HL-60 (cell line): Measurements from ENCODE around the gene SLC36A4.

Experiments used
- DNase-seq, 2 experiments: peaks; one replicate each; pipeline ENCODE4 v3.0.0-alpha.2; 2010 to 2020; ENCODE audit warnings: low read depth in 1 of 2, low spot score in 1 of 2
- H3K27ac ChIP-seq: fragments of 250-450 bp; sonication (Bioruptor Pico); replicated peaks from 2 replicates; pipeline ENCODE4 v1.5.1; 2020; ENCODE audit warnings: mild to moderate bottlenecking, moderate library complexity
- H3K27me3 ChIP-seq: fragments of 250-450 bp; sonication (Bioruptor Pico); 2 replicates; pipeline ENCODE4 v1.5.1; 2021; ENCODE audit warnings: mild to moderate bottlenecking, moderate library complexity; ENCODE audit not compliant: insufficient read depth, poor library complexity, severe bottlenecking
- H3K4me3 ChIP-seq: replicated peaks from 2 replicates; pipeline ENCODE4 v1.5.1; 2011; ENCODE audit warnings: mild to moderate bottlenecking, control low read depth, low read length; ENCODE audit not compliant: insufficient read depth
- GABPA ChIP-seq: IDR thresholded peaks from 2 replicates; pipeline ENCODE4 v1.6.1; 2012; ENCODE audit warnings: low read depth
- POLR2AphosphoS5 ChIP-seq: IDR thresholded peaks from 2 replicates; pipeline ENCODE4 v1.6.1; 2012; ENCODE audit warnings: low read depth
- REST ChIP-seq: IDR thresholded peaks from 2 replicates; pipeline ENCODE4 v1.6.1; 2012; ENCODE audit warnings: low read depth; ENCODE audit not compliant: insufficient replicate concordance
- SPI1 ChIP-seq: IDR thresholded peaks from 2 replicates; pipeline ENCODE4 v1.6.1; 2012; ENCODE audit warnings: low read depth, mild to moderate bottlenecking, borderline replicate concordance
- TF ChIP-seq, protein P1 (sequence below): IDR thresholded peaks from one replicate; pipeline ENCODE4 v1.5.1; 2011; ENCODE audit warnings: low read length, control low read depth, inconsistent platforms; ENCODE audit not compliant: insufficient read depth

Gene SLC36A4

GRCh38 chr11:93123351-93123898 is 74.4 kb downstream of the SLC36A4 start:
- DNase-seq, result no peak

GRCh38 chr11:93122535-93123235 is 75.1 kb downstream of the SLC36A4 start:
- Histone ChIP-seq H3K27me3 (peaks cover 2% of the 10 kb centered on the region), H3K27ac (no peak overlapping the region), H3K4me3 (no peak overlapping the region)
- TF ChIP-seq GABPA (no peak), POLR2AphosphoS5 (no peak), SPI1 (no peak), REST (no peak)
- TF ChIP-seq, protein P1, sequence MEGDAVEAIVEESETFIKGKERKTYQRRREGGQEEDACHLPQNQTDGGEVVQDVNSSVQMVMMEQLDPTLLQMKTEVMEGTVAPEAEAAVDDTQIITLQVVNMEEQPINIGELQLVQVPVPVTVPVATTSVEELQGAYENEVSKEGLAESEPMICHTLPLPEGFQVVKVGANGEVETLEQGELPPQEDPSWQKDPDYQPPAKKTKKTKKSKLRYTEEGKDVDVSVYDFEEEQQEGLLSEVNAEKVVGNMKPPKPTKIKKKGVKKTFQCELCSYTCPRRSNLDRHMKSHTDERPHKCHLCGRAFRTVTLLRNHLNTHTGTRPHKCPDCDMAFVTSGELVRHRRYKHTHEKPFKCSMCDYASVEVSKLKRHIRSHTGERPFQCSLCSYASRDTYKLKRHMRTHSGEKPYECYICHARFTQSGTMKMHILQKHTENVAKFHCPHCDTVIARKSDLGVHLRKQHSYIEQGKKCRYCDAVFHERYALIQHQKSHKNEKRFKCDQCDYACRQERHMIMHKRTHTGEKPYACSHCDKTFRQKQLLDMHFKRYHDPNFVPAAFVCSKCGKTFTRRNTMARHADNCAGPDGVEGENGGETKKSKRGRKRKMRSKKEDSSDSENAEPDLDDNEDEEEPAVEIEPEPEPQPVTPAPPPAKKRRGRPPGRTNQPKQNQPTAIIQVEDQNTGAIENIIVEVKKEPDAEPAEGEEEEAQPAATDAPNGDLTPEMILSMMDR, result no peak
- DNase-seq, result no peak

More at GRCh38 chr11:93123351-93123898, 74.4 kb downstream of the SLC36A4 start:
- Histone ChIP-seq H3K4me3 (no peak overlapping the region), H3K27me3 (peaks cover 2% of the 10 kb centered on the region), H3K27ac (no peak overlapping the region)
- TF ChIP-seq, protein P1, result no peak
- TF ChIP-seq GABPA (no peak), REST (no peak), SPI1 (no peak), POLR2AphosphoS5 (no peak)

- Histone ChIP-seq H3K27ac (no peak overlapping the region), H3K4me3 (no peak overlapping the region), H3K27me3 (peaks cover 2% of the 10 kb centered on the region)
- DNase-seq, result no peak
- TF ChIP-seq REST, result no peak
- TF ChIP-seq SPI1, result no peak
- no peak for TF ChIP-seq GABPA
- TF ChIP-seq, protein P1, result no peak
- TF ChIP-seq POLR2AphosphoS5, result no peak
Observed at GRCh38 chr11:93118276-93118675, 79.5 kb downstream of the SLC36A4 start.
